Lower lobe of right lung (tissue), 2 donors: ENCODE measurements around the gene RAD54L. TPM values are rescaled to one million over a fixed set of nuclear protein-coding genes. Genes with fewer than 3 reads are reported as not detected.
"Not testable (repeated sequence)": the region's sequence is repeated elsewhere in the genome, so short reads cannot be mapped to it uniquely, and the experiment has no call there.

Experiments
- ATAC-seq, 2 donors: fragments of 200-7000 bp; cut with Tn5 transposase; one replicate each; pipeline ENCODE4 v1.9.1; 2020 to 2022; ENCODE audit warnings: mild to moderate bottlenecking in 2 of 2, moderate library complexity in 2 of 2
- DNase-seq: peaks from one replicate; pipeline ENCODE4 v3.0.0-alpha.2; 2020
- H3K27ac ChIP-seq: fragments of 200-600 bp; one replicate; pipeline ENCODE4 v1.8.0; 2022
- H3K27me3 ChIP-seq: fragments of 200-600 bp; one replicate; pipeline ENCODE4 v1.8.0; 2022; ENCODE audit warnings: low read depth
- H3K36me3 ChIP-seq: fragments of 200-600 bp; one replicate; pipeline ENCODE4 v1.8.0; 2022; ENCODE audit warnings: mild to moderate bottlenecking
- H3K4me1 ChIP-seq: fragments of 200-600 bp; one replicate; pipeline ENCODE4 v1.8.0; 2022
- H3K4me3 ChIP-seq: fragments of 200-600 bp; one replicate; pipeline ENCODE4 v1.8.0; 2022; ENCODE audit warnings: mild to moderate bottlenecking
- H3K9me3 ChIP-seq: fragments of 200-600 bp; one replicate; pipeline ENCODE4 v1.8.0; 2022
- CTCF ChIP-seq: fragments of 200-600 bp; IDR thresholded peaks from one replicate; pipeline ENCODE4 v1.8.0; 2022; ENCODE audit warnings: antibody characterized with exemption, mild to moderate bottlenecking
- intact Hi-C: fragments of 100-400 bp; cut with DNase I; formaldehyde crosslinking; loops from one replicate; pipeline ENCODE4 v1.11.0; 2022
- total RNA-seq: library from RNA; stranded (reverse); fragmentation: NEBNext Ultra II Directional; extraction: Animal tissue kit (Norgen Biotek cat#: 25700); gene quantifications from one replicate; pipeline ENCODE4 v1.2.1, GENCODE V29; 2021
- donor health status: DM: no; HTN: yes; CAD: no; lungs with severe emphysema.

The RAD54L gene
- total RNA-seq, 1 donor from 2014 or later: 1.7 TPM

- no peak for TF ChIP-seq CTCF
- Histone ChIP-seq H3K36me3 (peaks cover 70% of the 10 kb centered on the region), H3K27me3 (no peaks in the 10 kb centered on the region), H3K4me3 (no peak overlapping the region), H3K27ac (no peak overlapping the region), H3K9me3 (no peaks in the 10 kb centered on the region), H3K4me1 (peaks cover 10% of the 10 kb centered on the region)
- no peak for ATAC-seq
- DNase-seq: no peak
- intact Hi-C loops: no loop called here
Observed at GRCh38 chr1:46310321-46310720, 62.8 kb downstream of the RAD54L start.

- intact Hi-C loops: no loop called here
- DNase-seq: no peak
- Histone ChIP-seq H3K4me3 (no peak overlapping the region), H3K27me3 (no peaks in the 10 kb centered on the region), H3K36me3 (peaks cover 67% of the 10 kb centered on the region), H3K9me3 (no peaks in the 10 kb centered on the region), H3K4me1 (no peaks in the 10 kb centered on the region), H3K27ac (no peak overlapping the region)
- no peak for ATAC-seq
- TF ChIP-seq CTCF: no peak
Observed at GRCh38 chr1:46315669-46316403, 68.3 kb downstream of the RAD54L start.

- DNase-seq: no peak
- H3K36me3 ChIP-seq: peaks cover 52% of the 10 kb centered on the region
- H3K9me3 ChIP-seq: no peaks in the 10 kb centered on the region
- H3K27me3 ChIP-seq: no peaks in the 10 kb centered on the region
- no peak overlapping the region for H3K4me3 ChIP-seq
- no peaks in the 10 kb centered on the region for H3K4me1 ChIP-seq
- TF ChIP-seq CTCF: no peak
- ATAC-seq: no peak
- no peak overlapping the region for H3K27ac ChIP-seq
- intact Hi-C loops: no loop called here
Observed at GRCh38 chr1:46317323-46317722, 69.8 kb downstream of the RAD54L start.

DNA sequence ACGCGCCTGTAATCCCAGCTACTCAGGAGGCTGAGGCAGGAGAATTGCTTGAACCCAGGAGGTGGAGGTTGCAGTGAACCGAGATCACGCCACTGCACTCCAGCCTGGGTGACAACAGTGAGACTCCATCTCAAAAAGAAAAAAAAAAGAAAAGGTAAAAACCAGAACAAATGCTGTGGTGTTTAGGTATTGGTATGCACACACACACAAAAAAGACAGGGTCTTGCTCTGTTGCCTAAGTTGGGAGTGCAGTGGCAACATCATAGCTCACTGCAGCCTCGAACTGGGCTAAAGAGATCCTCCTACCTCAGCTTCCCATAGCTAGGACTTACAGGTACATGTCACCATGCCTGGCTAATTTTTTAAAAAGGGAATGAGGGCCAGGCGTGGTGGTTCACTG is 71.7 kb downstream of the RAD54L start:
- H3K27me3 ChIP-seq, H3K4me1 ChIP-seq, ATAC-seq, H3K4me3 ChIP-seq, H3K9me3 ChIP-seq, H3K27ac ChIP-seq, intact Hi-C loops, DNase-seq: not testable (repeated sequence)
- peaks cover 32% of the 10 kb centered on the region for H3K36me3 ChIP-seq

DNA sequence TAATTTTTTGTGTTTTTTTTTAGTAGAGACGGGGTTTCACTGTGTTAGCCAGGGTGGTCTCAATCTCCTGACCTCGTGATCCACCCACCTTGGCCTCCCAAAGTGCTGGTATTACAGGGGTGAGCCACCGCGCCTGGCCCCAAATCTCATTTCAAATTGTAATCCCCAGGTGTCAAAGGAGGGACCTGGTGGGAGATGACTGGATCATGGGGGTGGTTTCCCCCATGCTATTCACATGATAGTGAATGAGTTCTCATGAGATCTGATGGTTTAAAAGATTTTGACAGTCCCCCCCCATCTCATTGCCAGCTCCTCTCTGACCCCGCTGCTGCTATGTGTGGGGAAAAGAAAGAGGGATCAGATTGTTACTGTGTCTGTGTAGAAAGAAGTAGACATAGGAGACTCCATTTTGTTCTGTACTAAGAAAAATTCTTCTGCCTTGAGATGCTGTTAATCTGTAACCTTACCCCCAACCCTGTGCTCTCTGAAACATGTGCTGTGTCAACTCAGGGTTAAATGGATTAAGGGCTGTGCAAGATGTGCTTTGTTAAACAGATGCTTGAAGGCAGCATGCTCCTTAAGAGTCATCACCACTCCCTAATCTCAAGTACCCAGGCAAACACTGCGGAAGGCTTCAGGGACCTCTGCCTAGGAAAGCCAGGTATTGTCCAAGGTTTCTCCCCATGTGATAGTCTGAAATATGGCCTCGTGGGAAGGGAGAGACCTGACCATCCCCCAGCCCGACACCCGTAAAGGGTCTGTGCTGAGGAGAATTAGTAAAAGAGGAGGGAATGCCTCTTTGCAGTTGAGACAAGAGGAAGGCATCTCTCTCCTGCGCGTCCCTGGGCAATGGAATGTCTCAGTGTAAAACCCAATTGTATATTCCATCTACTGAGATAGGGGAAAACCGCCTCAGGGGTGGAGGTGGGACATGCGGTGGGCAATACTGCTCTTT is 72.7 kb downstream of the RAD54L start:
- H3K27me3 ChIP-seq, H3K9me3 ChIP-seq, intact Hi-C loops, H3K27ac ChIP-seq, H3K4me3 ChIP-seq, DNase-seq, H3K4me1 ChIP-seq, ATAC-seq: not testable (repeated sequence)
- peaks cover 23% of the 10 kb centered on the region for H3K36me3 ChIP-seq

DNA sequence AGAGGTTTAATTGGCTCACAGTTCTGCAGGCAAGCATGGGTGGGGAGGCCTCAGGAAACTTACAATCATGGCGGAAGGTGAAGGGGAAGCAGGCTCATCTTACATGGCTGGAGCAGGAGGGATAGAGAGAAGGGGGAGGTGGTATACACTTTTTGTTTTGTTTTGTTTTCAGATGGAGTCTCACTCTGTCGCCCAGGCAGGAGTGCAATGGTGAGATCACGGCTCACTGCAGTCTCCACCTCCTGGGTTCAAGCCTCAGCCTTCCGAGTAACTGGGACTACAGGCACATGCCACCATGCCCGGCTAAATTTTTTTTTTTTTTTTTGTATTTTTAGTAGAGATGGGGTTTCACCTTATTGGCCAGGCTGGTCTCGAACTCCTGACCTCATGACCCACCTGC is 74.6 kb downstream of the RAD54L start:
- DNase-seq, H3K4me1 ChIP-seq, H3K4me3 ChIP-seq, ATAC-seq, H3K9me3 ChIP-seq, H3K27me3 ChIP-seq, H3K36me3 ChIP-seq, intact Hi-C loops, H3K27ac ChIP-seq: not testable (repeated sequence)

GRCh38 chr1:46325285-46326076 is 77.9 kb downstream of the RAD54L start:
- intact Hi-C loops, H3K27ac ChIP-seq, H3K4me3 ChIP-seq, H3K9me3 ChIP-seq, DNase-seq, H3K4me1 ChIP-seq, ATAC-seq, H3K27me3 ChIP-seq, H3K36me3 ChIP-seq: not testable (repeated sequence)
